Measurements from ENCODE around the gene DKK1.

The DKK1 gene, protein sequence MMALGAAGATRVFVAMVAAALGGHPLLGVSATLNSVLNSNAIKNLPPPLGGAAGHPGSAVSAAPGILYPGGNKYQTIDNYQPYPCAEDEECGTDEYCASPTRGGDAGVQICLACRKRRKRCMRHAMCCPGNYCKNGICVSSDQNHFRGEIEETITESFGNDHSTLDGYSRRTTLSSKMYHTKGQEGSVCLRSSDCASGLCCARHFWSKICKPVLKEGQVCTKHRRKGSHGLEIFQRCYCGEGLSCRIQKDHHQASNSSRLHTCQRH

GRCh38 chr10:52313933-52314821, at the start of gene DKK1:
DKK1 (plus strand) TSS chr10:52314281; CDS start chr10:52314435, 154 bp downstream.
- no peak for TF ChIP-seq Cebpa-rat (IDR thresholded peaks at IDR 0.05)
- Histone ChIP-seq H3K9ac (peak within 1 kb of the TSS; percentile 51 to 77 (median 66); a peak in 21 of 22 replicates), H3K27me3 (peaks cover 14 to 32% (median 27%) of the 10 kb centered on the region in 11 experiments; a peak in 21 of 22 replicates), H3K27ac (peak within 1 kb of the TSS in 6 of 11 experiments; percentile 9 to 45 (median 26); a peak in 4 of 22 replicates), H3K9me3 (replicated peaks in 1 of 11) (no peaks in the 10 kb centered on the region), H3K4me3 (peak within 1 kb of the TSS; percentile 60 to 77 (median 70)), H4K20me1 (no peaks in the 10 kb centered on the region; a peak in 1 of 22 replicates), H3K4me2 (peak within 1 kb of the TSS; percentile 81 to 99 (median 94)), H3K4me1 (peaks cover 19 to 44% (median 34%) of the 10 kb centered on the region in 10 experiments; a peak in 19 of 20 replicates), H3K36me3 (no peaks in the 10 kb centered on the region)

DNA sequence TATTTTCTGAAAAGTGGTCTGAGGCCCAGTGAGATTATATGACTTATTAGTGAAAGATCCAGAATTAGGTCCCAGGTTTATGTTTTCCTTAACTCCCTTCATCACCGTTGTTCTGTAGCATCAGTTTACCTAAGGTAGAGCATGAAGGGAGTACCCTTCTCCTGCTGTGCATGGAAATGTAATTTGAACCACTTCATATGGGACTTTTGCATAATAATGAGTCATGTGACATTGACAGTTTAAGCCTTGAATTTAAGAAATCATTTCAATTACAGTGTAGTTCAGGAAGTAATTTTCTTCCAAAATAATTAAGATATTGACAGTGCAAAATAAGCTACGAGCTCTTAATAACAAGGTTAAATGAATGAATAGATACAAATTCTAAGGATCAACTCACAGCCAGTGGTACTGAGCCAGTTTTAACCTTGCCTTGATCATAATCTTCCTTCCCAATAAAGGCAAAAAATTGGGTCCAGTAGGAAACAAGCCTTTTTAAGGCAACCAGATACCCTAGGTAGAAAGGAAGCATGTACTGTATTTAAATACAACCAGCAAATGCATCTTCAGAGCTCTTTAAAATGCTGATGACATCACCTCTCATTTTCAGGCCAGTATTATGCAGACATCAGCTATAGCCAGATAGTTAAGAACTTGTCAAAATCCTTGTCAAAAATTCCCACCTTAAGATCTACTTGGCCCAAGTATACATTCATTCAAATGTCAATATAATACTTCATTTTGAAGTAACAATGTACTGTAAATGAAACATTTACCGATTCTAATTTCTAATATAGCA, 48.8 kb upstream of the DKK1 start:
- no peak overlapping the region for H3K4me3 ChIP-seq
- no peaks in the 10 kb centered on the region for H3K27me3 ChIP-seq

GRCh38 chr10:52266858-52267257, 47.2 kb upstream of the DKK1 start:
- H3K4me1 ChIP-seq = no peaks in the 10 kb centered on the region
- no peak overlapping the region for H3K27ac ChIP-seq
- H3K4me3 ChIP-seq = no peak overlapping the region
- no peaks in the 10 kb centered on the region for H3K27me3 ChIP-seq
- no peaks in the 10 kb centered on the region for H4K20me1 ChIP-seq
- no peak overlapping the region for H3K4me2 ChIP-seq
- no peak overlapping the region for H3K9ac ChIP-seq
- no peak for TF ChIP-seq Cebpa-rat (IDR thresholded peaks at IDR 0.05)
- no peaks in the 10 kb centered on the region for H3K36me3 ChIP-seq
- no peaks in the 10 kb centered on the region for H3K9me3 ChIP-seq (replicated peaks in 1 of 11)

More for the DNA sequence above, 48.8 kb upstream of the DKK1 start:
- H3K27ac ChIP-seq = no peak overlapping the region
- no peak for TF ChIP-seq Cebpa-rat (IDR thresholded peaks at IDR 0.05)
- no peak overlapping the region for H3K4me2 ChIP-seq
- no peaks in the 10 kb centered on the region for H3K36me3 ChIP-seq
- H3K9ac ChIP-seq = no peak overlapping the region
- H4K20me1 ChIP-seq = no peaks in the 10 kb centered on the region
- H3K4me1 ChIP-seq = no peaks in the 10 kb centered on the region
- H3K9me3 ChIP-seq (replicated peaks in 1 of 11) = no peaks in the 10 kb centered on the region

- Histone ChIP-seq H3K36me3 (no peaks in the 10 kb centered on the region), H3K27me3 (no peaks in the 10 kb centered on the region), H4K20me1 (no peaks in the 10 kb centered on the region), H3K4me1 (no peaks in the 10 kb centered on the region), H3K9ac (no peak overlapping the region), H3K27ac (no peak overlapping the region), H3K9me3 (replicated peaks in 1 of 11) (no peaks in the 10 kb centered on the region), H3K4me3 (no peak overlapping the region), H3K4me2 (no peak overlapping the region)
- TF ChIP-seq Cebpa-rat (IDR thresholded peaks at IDR 0.05) = no peak
Measured at GRCh38 chr10:52268790-52269189, 45.3 kb upstream of the DKK1 start.

- Histone ChIP-seq H3K9ac (no peak overlapping the region), H3K4me1 (no peaks in the 10 kb centered on the region)
- TF ChIP-seq Cebpa-rat (IDR thresholded peaks at IDR 0.05) = no peak
Measured at GRCh38 chr10:52269233-52269632, 44.8 kb upstream of the DKK1 start.

DNA sequence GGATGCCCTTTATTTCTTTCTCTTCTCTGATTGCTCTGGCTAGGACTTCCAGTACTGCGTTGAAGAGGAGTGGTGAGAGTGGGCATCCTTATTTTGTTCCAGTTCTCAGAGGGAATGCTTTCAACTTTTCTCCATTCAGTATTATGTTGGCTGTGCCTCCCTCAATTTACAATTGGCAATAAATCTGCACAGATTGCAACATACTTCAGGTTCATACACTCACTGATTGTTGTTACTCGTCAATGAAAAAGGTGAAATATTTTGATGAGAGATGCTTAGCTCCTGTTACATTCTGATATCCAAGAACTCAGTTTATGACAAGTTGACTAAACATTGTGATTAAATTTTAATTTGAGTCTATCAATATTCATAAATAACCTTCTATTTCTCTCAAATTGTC, 37.9 kb upstream of the DKK1 start:
- Histone ChIP-seq H3K27ac (no peak overlapping the region), H3K9ac (no peak overlapping the region), H3K4me3 (no peak overlapping the region), H3K9me3 (replicated peaks in 1 of 11) (peaks cover 0 to 15% (median 8%) of the 10 kb centered on the region in 11 experiments; a peak in 14 of 22 replicates), H3K27me3 (no peaks in the 10 kb centered on the region), H3K4me2 (no peak overlapping the region), H3K36me3 (no peaks in the 10 kb centered on the region), H4K20me1 (no peaks in the 10 kb centered on the region), H3K4me1 (no peaks in the 10 kb centered on the region)
- no peak for TF ChIP-seq Cebpa-rat (IDR thresholded peaks at IDR 0.05)

More at GRCh38 chr10:52269233-52269632, 44.8 kb upstream of the DKK1 start:
- Histone ChIP-seq H4K20me1 (no peaks in the 10 kb centered on the region), H3K27ac (no peak overlapping the region), H3K36me3 (no peaks in the 10 kb centered on the region), H3K27me3 (no peaks in the 10 kb centered on the region), H3K4me2 (no peak overlapping the region), H3K9me3 (replicated peaks in 1 of 11) (no peaks in the 10 kb centered on the region), H3K4me3 (no peak overlapping the region)

DNA sequence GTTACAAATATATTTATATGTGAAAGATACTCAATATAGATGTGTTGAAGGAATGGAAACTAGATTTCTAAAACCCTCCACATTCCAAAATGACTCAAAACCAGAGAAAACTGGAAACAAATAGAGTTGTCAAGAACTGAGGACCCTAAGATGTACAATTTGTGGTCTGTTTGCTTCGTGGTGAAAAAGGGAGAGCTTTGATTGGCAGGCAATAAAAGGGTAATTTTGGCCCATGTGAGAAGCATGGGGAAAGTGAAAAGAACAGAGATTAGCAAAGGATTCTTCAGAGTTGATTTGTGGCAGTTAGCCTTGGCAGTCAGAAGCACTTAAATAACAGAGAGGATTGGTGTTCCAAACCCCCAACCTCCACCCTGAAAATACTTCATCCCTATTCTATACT, 37.1 kb upstream of the DKK1 start:
- no peak overlapping the region for H3K27ac ChIP-seq
- no peak overlapping the region for H3K4me3 ChIP-seq
- no peaks in the 10 kb centered on the region for H4K20me1 ChIP-seq
- TF ChIP-seq Cebpa-rat (IDR thresholded peaks at IDR 0.05) = no peak
- no peak overlapping the region for H3K4me2 ChIP-seq
- H3K4me1 ChIP-seq = no peaks in the 10 kb centered on the region
- no peaks in the 10 kb centered on the region for H3K36me3 ChIP-seq
- peaks cover 0 to 15% (median 8%) of the 10 kb centered on the region in 11 experiments; a peak in 14 of 22 replicates for H3K9me3 ChIP-seq (replicated peaks in 1 of 11)
- no peak overlapping the region for H3K9ac ChIP-seq
- no peaks in the 10 kb centered on the region for H3K27me3 ChIP-seq

DNA sequence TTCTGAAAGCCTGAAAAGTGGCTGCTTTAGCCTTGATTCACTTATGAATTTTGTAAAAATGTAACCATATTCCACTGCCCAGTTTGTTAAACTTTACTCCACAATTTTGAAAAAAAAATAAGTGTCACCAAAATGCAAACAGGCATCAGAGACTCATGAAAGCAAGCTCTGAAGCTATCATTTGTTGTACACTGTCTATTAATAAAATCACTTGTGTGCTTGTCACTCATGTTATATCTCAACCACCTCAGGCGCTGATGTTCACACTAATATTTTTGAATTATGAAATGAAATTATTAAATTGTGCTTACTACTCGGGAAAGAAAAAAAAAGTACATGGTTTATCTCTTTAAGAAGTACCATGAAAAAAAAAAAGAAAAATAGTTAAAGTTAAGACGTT, 34.5 kb upstream of the DKK1 start:
- Histone ChIP-seq H3K27me3 (no peaks in the 10 kb centered on the region), H3K9me3 (replicated peaks in 1 of 11) (peaks cover 0 to 15% (median 8%) of the 10 kb centered on the region in 11 experiments; a peak in 14 of 22 replicates), H3K4me1 (no peaks in the 10 kb centered on the region), H3K4me3 (no peak overlapping the region), H4K20me1 (no peaks in the 10 kb centered on the region), H3K9ac (no peak overlapping the region), H3K4me2 (no peak overlapping the region), H3K27ac (no peak overlapping the region), H3K36me3 (no peaks in the 10 kb centered on the region)
- TF ChIP-seq Cebpa-rat (IDR thresholded peaks at IDR 0.05) = no peak

- Histone ChIP-seq H3K4me3 (no peak overlapping the region), H3K4me2 (no peak overlapping the region), H3K4me1 (no peaks in the 10 kb centered on the region)
Measured at GRCh38 chr10:52280051-52280450, 34.0 kb upstream of the DKK1 start.

More at GRCh38 chr10:52280051-52280450, 34.0 kb upstream of the DKK1 start:
- TF ChIP-seq Cebpa-rat (IDR thresholded peaks at IDR 0.05) = no peak
- Histone ChIP-seq H4K20me1 (no peaks in the 10 kb centered on the region), H3K27ac (no peak overlapping the region), H3K9me3 (replicated peaks in 1 of 11) (peaks cover 0 to 15% (median 8%) of the 10 kb centered on the region in 11 experiments; a peak in 14 of 22 replicates), H3K36me3 (no peaks in the 10 kb centered on the region), H3K9ac (no peak overlapping the region), H3K27me3 (no peaks in the 10 kb centered on the region)

Measured in BLaER1 treated with 17β-estradiol and CSF1 and Interleukin-3, amounts not matched to agents 10 nM and 100 nM (cell line).